ENCODE measurements around the gene PCSK5.

PCSK5 gene

DNA sequence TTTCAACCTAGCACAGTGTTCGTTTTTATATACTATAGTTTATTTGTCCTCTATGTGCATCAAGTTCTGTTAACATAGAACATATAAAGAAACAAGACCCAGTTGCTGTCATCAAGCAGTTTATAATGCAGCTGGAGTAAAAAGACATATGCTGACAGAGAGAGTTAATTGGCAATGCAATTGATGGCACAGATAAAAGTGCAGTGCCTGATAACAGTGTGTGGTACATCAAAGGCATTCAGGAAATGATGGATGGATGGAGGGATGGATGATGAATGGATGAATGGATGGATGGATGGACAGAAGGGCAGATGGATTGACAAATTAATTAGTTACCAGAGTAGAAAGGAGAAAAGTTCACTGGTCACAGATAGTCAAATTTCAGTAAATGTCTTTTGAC lies 264.9 kb downstream of the PCSK5 start:
- DNase-seq, result no peak

DNA sequence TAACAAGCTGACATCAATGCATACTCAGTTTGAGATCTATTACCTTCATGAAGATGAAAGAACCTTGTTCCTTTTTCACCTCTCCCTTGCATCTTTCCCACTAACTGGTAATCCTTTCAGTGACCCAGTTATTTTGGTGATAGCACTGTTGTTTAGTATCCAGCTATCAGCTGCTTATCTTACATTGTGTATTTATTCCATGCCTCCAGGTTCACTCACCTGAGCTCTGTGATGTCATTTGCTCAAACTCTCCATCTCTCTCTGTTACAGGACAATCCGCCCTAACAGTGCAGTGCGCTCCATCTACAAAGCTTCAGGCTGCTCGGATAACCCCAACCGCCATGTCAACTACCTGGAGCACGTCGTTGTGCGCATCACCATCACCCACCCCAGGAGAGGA lies 268.2 kb downstream of the PCSK5 start:
- DNase-seq, result no peak

DNA sequence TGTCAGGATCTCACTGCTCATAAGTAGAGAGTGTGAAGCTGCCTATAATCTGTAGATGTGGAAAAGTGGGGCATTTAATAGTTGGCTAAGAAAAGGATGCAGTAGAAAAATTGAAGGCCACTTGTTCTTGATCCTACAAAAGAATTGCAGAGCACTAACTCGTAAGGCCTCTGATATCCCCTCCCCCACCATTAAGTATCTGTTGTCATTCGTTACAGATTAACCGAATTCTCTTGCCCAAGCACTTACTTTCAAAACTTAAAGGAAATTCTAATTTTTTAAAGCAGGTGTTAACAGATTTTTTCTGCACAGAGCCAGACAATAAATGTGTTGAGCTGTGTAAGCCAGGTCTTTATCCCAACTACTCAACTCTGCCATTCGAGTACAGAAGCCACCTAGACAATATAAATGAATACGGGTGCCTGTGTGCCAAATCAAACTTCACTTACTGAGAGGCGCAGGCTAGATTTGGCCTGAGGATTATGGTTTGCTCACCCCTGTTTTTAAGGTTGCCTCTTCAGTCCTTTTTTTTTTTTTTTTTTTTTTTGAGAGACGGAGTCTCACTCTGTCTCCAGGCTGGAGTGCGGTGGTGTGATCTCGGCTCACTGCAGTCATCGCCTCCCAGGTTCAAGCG lies 268.9 kb downstream of the PCSK5 start:
- no peak for DNase-seq

DNA sequence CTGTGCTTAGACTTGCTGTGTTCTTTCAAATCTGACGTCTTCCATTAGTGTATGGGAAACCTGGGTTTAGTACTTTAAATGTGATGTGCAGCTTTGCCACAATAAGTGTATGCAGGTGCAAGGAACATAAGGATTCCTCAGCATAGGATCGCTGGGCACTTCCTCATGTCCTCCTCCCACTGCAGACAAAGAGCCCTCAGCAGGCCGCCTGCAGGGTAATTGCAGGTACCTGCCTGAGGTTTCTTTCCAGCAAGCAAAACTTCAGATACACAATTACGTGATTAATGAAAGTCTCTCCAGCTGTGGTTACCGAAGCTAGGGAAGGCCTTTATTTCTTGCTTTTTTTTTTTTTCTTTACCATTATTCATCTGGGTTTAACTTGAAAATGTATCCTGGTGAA lies 270.6 kb downstream of the PCSK5 start:
- DNase-seq, result no peak

DNA sequence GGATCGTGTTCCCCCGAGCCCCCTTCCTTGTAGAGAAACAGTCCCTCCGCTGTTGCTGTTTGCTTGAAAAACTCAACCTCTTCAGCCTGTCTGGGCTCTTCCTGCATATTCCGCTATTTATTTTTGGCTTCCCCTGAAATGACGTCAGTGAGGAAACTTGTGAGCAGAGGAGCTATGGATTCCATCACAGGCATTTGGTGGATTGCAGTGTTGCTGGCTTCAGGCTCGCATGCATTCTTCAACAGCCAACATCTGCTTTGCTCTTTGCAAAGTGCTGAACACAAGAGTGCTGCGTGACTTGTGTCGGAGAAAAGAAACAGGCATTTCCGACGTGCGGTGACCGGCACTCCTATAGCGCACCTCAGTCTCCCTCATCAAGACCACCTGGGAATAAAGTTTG lies 271.1 kb downstream of the PCSK5 start:
- DNase-seq, result no peak

DNA sequence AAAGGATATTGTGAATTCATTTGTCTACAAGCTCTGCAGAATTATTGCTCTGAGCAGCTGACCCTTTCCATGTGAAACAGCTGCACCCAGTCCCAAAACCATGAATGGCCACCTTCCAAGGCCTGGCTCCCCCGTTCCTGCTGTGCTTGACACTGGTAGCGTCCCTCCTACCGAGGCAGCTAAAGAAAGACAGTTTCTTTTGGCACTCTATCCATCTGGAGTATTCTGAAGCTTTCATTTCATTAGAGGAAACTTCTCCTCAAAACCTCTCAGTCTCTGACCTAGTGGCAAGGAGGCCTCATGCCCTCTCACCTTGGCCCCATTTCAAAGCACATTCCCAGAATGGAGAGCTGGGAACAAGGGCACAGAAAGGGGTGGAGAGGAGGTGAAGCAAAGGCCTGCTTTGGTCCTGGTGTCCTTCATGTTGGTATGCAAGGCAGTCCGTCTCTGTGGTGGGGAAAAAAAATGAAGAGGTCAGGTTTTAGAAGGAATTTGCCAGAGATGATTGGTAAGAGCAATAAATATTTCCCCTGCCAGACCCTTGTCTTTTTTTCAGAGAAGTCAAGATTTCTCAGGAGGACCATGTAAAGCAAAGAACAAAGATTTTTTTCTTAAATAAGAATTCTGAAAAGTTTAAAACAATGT lies 271.7 kb downstream of the PCSK5 start:
- DNase-seq, result no peak

DNA sequence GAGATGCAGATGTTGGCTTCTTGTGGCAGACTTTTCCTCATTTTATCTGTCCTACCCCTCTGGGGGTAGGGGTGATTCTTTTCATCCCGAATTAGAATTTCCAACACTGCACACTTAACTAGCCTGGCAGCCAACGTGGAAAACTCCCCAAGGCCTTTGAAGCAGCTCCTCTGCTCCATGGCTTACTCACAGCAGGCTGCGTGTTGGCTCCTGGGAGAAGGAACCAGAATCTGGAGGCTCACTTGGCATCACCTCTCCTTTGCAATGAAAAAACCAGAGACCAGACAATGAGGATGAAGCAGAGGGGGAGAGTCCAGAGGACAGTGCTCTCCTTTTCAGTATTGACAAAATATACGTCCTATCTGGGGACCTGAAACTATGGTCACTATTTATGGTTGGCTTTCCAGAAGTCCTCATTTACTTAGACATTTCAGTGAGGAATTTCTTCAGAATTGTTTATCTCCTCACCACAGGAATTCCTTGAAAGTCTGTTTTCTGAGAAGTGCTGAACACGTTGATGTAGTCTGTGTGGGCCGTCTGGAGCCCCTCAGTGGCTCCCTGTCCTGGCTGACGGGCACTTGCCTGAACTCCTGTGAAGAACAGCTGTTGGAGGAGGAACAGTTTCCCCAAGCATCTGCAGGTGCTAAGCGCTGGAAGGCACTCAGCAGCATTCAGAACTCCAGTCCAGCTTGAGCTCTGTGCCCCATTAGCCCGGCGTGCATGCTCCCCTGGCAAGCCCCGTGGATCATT lies 272.5 kb downstream of the PCSK5 start:
- DNase-seq, result no peak

DNA sequence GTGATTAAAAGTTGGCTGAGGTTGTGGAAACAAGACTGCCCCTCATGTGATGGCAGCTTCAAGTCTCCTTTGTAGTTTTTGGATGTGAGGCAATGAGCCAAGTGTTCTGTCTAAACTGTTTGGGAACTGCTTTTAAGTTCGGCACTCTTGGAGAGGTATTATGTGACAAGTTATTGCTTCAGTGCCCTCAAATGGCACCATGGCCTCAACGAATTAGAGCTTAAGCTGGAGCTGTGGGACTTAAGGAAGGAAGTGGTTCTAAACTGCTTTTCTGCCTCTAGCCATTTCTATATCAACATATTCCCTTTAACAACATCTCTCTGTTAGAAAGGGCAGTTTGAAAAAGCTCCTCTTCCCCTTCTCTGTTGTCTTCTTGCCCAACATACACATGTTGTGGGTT lies 276.1 kb downstream of the PCSK5 start:
- no peak for DNase-seq

DNA sequence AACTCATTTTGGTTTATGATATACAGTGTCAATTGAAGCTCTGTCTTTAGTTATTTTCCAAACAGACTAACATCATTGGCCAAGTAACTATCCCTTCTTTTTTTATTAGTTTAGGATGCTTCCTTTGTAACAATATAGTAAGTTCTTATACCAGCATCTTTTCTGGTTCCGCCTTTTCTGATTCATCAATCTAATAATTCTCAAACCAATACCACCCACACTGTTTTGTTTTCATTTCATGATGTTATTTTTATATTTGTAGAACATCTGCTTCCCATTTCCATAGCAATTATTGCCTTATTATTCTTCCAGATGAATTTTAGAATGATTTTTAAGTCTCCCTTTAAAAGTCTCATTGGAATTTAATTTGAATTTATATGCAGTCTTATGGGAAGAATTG lies 285.7 kb downstream of the PCSK5 start:
- DNase-seq, result no peak

DNA sequence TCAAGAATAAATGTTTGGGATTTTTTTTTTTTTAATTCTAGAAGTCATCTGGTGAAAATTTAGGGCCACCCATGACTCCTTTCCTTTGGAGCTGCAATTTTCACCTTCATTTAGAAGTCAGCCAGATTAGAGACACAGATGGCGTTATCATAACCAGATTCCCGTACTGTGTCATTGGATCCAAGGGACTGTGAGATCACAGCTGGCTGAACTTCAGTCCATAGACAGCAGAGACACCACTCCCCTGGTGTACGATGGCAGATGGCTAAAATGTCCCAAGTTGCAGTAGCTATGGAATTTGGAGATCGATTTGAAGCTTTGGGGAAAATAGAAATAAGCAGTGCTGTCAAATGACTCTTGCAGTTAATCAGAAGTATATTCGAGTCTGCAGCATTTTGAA lies 287.5 kb downstream of the PCSK5 start:
- DNase-seq, result no peak

DNA sequence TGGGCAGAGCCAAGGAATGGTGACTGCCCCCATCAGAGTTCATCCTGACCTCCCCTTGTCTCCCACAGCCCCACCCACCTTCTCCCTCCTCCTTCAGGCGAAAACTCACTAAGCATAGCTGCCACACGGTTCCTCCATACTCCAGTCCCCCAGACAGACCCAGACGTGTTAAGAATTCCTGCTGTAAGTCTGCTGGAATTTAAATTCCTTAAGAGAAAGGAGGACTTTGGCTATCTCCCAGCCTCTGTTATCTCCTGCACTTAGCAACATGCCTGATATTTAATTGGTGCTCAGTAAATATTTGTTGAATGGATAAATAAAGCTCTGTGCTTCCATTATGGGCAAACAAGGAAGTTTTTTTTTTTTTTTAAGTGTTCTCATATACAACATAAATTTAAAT lies 290.1 kb downstream of the PCSK5 start:
- DNase-seq, result no peak

DNA sequence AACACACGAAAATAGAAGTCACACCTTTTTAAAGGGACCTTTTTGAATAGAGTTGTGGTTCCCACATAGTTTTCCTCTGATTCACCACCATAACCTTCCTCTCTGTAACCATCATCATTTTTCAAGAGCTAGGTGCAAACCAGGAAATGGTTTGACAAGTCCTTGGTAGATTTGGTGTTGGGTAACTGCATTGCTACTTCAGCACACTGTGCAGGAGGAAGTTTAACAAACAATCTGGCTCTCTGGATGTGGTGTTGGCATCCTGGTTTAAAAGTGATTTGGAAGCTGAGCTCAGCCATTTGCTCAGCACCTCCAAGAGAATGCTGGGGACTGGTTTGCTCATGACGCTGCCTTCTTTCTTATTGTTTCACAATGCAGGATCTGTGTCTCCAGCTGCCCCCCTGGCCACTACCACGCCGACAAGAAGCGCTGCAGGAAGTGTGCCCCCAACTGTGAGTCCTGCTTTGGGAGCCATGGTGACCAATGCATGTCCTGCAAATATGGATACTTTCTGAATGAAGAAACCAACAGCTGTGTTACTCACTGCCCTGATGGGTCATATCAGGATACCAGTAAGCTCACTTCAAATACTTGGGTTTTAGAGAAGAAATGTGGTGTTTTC lies 290.7 kb downstream of the PCSK5 start:
- DNase-seq, result no peak

DNA sequence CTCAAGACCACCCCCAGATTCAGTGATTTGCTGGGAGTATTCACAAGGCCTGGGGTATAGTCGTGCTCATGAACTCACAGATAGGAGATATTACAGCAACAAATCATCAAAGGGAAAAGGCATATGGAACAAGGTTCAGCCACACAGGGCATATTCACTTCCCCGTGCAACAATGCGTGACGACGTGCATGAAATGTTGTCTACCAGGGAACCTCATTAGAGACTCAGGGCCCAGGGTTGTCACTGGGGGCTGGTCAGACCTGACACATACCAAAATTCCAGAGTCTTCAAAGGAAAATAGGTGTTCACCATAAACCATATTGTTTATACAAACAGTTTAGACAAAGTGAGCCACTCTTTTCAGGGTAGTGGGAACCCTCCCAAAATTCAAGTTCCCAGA lies 291.3 kb downstream of the PCSK5 start:
- no peak for DNase-seq

DNA sequence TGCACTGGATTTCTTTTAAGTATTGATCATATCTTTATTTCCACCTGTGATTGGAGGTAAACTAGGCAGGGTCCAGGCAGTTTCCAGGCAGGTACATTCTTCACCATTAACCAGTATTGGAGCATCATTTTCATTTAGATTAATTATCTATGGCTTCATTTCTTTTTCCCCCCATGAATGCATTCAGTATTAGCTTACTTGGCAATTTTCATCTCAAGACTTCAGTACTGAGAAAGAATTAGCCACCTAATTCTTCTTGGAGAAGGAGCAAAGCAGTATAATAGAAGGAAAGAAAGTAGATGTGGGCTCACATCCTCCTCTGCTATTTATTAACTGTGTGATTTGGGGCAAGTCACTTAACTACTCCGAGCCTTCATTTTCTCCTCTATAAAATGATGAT lies 295.0 kb downstream of the PCSK5 start:
- no peak for DNase-seq

DNA sequence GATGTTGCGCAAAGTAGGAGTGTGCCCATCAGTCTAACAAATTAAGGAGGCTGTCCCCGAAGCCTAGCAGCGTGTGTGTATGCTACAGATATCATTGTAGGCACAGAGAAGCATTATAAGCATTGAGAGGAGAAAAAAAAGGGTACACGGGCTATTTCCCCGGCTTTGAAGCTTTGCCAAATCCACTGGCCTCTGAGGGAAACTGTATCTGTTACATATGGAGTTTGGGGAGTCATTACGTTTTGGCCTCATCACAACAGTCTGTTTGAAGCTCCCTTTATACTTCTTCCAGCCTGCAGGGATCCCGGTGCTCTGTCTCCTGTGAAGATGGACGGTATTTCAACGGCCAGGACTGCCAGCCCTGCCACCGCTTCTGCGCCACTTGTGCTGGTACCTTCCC lies 297.8 kb downstream of the PCSK5 start:
- no peak for DNase-seq

DNA sequence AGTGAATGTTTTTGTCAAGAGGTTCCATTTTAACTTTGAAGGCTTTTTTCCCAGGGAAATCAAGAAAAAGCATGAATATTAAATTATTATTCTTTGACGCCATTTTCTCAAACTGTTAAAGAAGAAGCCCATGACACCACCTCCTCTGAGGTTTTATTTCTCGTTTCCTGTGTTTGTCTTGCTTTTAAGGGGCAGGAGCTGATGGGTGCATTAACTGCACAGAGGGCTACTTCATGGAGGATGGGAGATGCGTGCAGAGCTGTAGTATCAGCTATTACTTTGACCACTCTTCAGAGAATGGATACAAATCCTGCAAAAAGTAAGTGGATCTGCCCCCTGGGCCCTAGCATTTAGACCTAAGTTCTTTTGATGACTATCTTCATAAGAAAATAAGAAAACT lies 298.4 kb downstream of the PCSK5 start:
- no peak for DNase-seq

DNA sequence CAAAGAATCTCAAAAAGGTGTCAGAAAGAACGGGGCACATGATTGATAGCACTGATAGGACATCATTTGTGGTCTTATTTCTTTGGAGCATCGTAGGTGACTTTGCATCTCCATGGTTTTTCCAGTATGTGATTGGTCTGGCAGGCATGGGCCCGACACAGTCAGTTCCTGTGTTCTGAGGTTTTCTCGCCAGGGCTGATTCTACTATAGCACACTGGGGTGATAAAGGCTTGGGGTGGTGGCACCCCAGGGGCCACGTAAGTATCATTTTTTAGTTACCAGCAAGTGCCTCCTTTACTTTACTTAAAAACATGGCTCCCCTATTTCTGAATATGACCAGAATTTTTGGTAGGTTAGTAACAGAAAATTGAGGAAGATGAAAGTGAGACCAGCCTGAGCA lies 301.0 kb downstream of the PCSK5 start:
- no peak for DNase-seq

DNA sequence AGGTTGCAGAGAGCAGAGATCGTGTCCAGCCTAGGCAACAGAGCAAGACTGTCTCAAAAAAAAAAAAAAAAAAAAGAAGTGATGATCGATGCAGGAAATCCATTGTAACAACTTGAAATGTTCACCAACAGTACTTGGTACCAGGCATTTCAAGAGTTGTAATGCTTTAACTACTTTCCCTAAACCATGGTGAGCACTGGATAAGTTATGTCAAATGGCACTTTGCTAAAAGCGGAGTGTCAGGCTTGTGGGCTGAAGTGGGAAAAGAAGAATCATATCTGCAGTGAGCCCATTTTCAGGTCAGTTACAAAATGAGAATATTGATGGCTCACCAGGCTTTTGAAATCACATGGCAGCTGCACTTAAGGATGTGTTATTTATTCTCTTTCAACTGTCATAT lies 301.5 kb downstream of the PCSK5 start:
- DNase-seq, result no peak

DNA sequence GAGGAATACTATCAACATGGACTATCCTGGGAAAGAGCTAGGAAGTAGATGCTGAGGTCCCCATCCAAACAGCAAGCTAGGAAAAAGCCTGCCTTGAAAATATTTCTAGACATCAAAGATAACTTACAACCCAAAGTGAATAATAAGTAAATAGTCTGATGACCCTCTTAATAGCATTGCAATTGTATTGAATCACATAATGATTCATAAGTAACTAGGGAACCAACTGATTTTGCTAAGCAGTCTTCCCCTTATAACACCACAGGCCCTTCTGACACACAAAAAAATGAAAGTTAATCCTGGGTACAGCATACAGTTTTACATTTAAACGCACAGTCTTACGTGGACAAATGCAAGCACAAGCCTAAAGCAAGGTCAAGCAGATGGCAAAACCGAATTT lies 304.4 kb downstream of the PCSK5 start:
- no peak for DNase-seq

DNA sequence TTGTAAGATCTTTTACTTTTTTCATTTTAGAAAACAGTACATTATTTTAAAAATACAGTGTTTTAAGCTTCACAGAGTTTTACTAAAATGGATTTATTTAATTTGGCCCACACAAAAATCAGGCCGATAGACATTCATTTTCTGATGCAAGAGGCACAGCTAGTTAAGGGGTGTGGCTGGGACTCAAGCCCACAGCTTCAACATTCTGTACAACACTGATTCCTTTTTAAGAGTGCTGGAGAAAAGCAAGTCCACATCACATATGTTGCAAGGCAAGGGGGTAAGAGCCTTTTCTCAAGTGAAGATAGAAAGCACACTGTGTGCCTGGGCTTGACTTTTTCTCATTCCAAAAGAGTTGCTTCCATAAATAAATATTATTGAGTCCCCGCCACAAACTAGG lies 307.9 kb downstream of the PCSK5 start:
- no peak for DNase-seq

DNA sequence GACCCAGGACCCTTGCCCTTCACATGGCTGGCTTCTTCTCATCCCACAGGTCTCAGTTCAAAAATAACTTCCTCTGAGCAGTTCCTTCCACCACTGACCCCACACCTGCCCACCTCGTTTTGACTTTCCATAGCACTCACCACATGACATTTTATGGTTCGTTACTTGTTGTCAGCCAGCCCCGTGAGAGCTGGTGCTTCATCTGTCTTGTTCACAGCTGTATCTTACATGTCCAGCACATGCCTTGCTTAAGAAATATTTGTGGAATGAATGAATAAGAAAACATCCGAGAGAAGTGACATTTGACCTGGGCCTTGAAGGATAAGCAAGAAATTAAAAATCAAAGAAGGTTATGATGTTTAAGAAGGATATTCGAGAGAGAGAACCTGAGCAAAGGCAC lies 309.8 kb downstream of the PCSK5 start:
- no peak for DNase-seq

DNA sequence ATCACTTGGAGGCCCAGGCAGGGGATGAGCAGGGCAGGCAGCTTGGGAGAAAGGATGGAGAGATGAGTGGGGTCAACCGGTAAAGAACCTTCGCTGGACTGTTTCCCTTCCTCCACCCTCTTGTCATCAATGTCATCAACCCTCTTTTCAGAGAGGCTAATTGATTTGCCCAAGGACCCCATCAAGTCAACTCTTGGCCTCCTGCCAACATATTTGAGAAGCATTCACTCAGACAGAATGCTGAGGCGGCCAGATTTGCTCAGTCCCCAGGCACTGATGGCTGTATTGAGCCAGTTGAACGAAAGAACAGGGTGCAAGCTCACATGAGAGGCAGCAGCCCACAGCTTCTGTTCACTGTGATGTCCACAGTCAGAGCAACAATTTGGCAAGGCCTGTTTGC lies 310.3 kb downstream of the PCSK5 start:
- DNase-seq, result no peak

DNA sequence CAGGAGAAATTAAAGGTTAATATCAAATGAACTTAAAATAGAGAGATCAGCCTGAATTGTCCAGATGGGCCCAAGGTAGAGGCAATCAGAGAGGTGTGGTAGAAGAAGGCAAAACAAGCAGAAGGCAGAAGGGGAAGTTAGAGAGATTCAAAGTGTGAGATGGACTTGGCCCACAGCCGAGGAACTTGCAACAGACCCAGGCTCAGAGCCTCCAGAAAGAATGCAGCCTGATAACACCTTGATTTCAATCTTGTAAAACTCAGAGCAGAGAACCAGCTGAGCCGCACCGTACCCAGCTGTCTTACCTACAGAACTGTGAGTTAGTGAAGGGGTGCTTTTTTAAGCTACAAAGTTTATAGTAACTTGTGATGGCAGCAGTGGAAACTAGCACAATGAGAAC lies 312.9 kb downstream of the PCSK5 start:
- no peak for DNase-seq

DNA sequence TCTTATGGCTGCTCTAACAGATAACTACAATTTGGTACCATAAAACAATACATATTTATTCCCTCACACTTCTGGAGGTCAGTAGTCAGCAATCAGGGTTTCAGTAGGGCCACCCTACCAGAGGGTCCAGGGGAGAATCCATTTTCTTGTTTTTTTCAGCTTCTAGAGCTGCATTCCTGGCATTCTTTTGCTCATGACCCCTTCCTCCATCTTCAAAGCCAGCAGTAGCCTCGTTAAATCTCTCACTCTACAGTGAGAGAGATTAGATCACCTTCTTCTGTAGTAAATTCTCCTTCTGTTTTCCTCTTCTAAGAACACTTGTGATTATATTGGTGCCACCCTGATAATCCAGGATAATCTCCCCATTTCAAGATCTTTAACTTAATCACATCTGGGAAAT lies 316.3 kb downstream of the PCSK5 start:
- no peak for DNase-seq
